HL-60 (cell line): Measurements from ENCODE around the gene ZSWIM3.

Experiments
- CTCF ChIP-seq: IDR thresholded peaks from one replicate; pipeline ENCODE4 v1.5.1; 2011; ENCODE audit warnings: low read length, control low read depth, inconsistent platforms; ENCODE audit not compliant: insufficient read depth
- GABPA ChIP-seq: IDR thresholded peaks from 2 replicates; pipeline ENCODE4 v1.6.1; 2012; ENCODE audit warnings: low read depth

DNA sequence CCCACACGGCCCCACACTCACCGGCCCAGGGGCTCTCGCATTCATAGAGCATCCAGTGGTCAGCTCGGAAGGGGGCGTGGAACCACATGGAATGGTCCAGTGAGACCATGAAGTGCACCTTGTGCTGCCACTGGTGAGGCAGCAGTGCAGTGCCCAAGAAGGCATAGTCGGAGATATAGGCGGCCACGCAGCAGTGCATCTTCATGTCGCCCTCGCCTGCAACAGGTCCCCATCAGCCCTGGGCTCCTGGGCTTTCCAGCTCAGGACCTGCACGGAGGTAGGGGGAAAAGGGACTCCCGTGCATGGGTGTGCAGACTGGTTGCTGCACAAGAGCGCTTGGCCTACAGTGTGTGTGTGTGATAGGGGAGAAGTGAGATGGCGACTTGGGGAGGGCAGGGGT lies 13.9 kb upstream of the ZSWIM3 start:
- TF ChIP-seq CTCF: no peak
- no peak for TF ChIP-seq GABPA
